HG03159 (cell line): ENCODE results near the gene ARID3B.
A peak's percentile ranks its signal among the peaks of the same experiment; 100 is the strongest.
"Not testable (repeated sequence)": the region's sequence is repeated elsewhere in the genome, so short reads cannot be mapped to it uniquely, and the experiment has no call there.

ENCODE experiments used
- ATAC-seq: cut with Tn5 transposase; IDR thresholded peaks from one replicate; pipeline ENCODE4 v1.9.1; 2021; ENCODE audit warnings: mild to moderate bottlenecking, moderate library complexity; ENCODE audit not compliant: unreplicated experiment

Gene ARID3B

DNA sequence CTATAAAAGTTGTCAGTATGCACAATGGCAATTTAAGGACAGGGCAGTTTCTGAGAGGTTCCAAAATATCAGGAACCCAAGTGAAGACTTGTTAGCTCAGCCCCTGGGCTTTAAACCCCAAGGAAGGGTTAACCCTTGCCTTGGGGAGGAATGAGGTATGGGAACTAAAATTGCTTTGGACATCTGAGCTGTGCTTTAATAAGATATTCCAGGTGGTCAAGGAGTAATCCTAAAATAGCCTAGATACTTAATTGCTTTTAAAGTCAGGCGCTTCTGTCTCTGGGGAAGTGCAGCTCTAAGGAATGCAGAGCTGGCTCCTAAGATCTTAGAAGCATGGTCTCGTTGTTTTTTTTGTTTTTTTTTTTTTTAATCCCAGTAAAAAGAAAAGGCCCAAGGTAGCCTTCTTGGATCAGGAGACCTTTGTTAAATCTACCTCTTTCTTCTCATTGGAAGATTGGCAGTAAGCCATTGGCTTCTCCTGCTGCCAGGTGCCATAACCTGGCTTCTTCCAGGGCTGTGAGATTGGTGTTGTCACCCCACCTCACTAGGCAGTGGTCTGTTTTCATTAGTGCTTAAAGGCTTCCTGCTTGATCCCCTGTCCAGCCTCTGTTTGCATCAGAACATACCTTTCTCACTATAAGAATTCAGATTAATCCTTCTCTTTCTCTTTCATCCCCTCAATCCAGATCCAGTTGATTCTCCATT, 24.5 kb downstream of the ARID3B start:
- no peak for ATAC-seq

DNA sequence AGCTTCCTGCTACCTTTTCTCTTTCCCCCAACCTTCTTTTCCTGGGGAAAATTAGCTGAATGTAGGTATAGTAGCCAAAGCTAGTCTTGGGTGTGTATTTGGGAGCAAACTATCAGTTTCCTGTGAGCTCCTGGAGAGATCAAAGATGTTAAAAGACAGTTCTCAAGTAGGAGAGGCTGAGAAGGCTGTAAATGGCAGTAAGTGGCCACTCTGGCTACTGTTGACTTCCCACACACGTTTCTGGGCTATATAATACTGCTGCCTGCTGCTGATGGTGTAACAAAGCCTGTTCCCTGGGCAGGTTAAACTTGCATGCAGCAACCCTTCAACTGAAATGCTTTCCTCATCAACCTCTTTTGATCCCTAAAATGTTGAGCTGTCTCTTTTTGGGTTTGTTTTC, 27.6 kb downstream of the ARID3B start:
- no peak for ATAC-seq

DNA sequence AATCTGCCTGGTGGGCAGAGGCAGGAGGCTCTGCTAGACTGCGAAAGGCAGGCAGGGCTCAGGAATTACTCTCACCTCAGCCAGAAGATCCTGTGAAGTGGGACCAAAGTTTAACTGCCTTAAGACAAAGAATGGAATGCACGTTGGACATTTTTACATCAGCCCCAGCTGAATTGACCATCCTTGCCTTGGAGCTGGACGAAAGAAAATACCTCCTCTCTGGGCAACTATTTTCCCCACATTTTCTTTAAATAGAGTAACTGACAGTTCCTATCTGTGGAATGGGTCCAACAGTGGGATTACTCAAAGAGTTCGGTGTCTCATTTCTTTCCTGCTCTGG, 28.7 kb downstream of the ARID3B start:
- ATAC-seq = no peak

DNA sequence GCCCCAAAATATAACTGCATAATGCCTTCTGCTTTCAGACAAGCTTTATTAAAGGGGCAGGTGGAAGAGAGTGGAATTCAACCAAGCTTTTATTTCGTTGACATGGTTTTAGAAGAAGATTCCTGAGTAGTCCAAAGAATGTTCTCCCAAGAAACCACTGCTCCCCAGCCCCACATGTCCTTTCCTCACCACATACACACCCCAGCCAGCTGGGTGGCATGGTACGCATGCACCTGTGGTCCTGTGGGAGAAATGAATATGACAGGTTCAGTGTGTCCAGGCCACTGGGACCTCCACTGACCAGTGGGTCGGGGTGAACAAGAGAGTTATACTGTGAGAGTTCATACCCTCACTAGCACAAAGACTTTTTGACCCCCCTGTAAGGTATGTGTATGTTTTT, 30.2 kb downstream of the ARID3B start:
- no peak for ATAC-seq

DNA sequence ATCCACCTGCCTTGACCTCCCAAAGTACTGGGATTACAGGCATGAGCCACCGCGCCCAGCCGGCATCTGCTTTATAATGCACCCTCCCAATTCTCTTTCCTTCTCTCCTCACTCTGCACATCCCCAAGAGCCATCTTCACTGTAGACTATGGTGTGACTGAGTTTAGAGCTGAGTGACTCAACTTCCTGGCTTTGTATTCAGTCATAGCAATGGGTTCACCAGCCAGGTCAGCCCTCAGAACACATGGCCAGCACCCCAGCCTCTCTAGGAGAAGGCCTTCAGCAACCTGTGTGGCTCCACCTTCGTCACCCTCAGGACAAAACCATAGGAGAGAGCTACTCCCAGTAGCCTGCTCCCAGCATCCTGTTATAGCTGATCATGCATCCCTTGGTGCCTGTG, 33.0 kb downstream of the ARID3B start:
- no peak for ATAC-seq

DNA sequence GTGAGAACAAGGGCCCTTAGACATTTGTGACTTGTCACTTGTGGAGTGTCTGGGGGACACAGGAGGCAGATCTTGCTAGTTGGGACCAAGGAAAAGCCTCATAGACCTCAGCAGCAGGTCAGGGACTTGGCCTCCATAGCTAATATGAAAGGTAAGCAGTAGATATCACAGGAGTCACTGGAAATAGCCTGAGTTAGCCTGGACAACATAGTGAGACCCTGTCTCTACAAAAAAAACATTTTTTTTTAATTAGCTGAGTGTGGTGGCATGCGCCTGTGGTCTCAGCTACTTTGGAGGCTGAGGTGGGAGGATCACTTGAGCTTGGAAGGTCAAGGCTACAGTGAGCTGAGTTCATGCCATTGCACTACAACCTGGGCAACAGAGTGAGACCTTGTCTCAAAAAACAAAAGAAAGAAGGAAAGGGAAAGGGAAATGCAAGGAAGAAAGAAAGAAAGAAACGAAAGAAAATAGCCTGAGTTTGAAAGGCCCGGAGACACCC, 37.5 kb downstream of the ARID3B start:
- no peak for ATAC-seq

DNA sequence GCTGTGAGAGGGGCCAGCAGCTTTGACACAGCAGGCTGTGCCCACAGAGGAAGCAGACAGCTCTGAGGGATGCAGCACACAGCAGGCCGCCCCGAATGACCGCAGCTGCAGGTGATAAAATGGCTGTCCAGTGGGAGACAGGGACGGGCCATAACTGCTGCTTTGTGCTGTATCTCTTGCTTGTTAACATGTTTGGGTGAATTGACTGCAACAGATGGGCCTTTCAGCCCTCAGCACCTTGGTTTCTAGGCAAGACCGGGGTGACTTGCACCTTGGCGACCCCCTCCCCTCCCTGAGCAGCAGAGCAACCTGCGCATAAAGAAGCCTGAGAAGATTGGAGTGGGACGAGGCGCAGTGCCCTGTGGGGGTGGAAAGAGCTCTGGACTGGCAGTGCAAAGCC, 38.0 kb downstream of the ARID3B start:
- no peak for ATAC-seq

DNA sequence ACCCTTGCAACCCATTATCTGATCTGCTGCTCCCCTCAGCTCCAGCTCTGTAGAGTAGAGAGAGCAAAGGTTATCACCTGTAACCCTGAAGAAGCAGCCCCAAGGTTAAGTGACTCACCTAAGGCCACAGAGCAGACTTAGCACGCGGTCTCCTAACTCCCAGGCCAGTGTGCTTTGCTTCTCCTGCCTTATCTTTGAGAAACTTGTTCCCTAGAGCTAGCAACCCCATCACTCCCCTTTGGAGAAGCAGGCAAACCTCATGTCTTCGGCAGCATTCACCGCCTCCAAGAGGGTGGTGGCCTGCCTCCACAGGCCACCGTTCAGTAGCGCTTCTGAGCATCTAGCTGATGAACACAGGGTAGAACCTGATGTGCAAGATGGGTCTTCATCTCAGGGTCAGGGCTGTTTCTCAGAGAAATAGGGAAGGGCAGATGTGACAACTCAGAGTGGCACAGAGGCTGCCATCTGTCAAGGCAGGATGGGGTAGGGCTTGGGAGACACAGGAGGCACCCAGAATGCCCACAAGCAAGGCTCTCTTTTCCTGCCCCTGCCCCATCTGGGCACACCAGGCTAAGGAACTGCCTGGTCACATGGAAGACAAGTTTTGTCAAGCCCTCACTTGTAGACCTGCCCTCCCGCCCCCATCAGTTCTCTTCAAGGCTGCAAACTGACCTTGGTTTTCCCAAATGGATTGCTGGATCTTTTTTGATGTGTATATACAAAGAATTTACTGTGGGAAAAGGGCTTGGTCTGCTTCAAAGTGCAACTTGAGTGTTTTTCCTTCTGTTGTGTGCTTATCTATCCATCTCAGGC, 39.7 kb downstream of the ARID3B start:
- ATAC-seq = no peak

DNA sequence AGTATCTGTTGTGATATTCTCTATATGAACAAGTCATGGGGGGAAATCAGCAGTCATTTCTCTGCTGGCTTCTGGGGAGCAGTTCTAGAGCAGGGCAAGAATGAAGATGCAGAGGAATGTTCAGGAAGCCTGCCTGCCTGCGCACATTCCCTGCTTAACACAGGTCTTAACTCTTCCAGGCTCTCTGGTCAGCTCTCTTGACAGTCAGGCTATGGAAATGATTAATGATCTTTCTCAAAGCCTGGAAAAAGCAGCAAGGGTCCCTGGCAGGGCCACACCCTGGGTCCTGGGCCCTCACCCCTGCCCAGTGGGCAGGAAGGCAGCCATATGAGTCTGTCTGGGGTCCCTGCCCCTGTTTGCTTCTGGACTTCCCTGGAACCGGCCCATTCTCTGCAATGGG, 43.2 kb downstream of the ARID3B start:
- no peak for ATAC-seq

DNA sequence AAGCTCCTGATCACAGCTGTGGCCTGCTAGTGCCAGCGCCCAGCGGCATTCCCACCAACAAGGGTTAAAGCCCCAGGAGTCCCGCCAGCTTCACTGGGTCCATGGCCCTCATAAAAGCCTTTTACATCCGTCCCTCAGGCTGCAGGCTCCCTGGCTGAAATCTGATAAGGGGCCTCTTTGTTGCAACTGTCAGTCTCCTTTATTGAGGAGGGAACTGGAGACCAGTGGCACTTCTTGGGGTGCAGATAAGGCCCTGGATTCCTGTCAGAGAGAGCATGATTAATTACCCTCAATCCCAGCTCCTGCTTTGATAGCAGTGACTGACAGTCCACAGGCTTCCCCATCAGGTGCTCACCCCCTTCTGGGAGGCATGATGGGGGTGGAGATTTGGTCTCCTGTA, 43.8 kb downstream of the ARID3B start:
- no peak for ATAC-seq

DNA sequence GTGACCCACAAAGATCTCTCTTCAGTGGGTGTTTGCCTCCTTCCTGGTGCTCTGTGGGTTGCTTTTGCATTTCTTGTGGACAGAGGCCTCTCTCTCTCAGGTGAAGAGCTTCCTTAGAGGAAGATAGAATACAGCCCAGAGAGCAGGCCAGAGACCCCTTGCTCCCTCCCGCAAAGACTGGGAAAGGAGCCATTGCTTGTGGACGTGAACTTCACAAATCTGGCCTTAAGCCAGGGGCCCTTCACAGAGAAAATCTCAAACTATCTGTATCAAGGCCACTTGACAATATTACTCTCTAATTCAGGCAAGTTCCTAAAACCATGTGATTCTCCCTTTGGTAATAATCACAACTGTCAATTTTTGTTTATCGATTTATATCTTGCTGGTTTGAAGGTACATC, 44.2 kb downstream of the ARID3B start:
- ATAC-seq = no peak

DNA sequence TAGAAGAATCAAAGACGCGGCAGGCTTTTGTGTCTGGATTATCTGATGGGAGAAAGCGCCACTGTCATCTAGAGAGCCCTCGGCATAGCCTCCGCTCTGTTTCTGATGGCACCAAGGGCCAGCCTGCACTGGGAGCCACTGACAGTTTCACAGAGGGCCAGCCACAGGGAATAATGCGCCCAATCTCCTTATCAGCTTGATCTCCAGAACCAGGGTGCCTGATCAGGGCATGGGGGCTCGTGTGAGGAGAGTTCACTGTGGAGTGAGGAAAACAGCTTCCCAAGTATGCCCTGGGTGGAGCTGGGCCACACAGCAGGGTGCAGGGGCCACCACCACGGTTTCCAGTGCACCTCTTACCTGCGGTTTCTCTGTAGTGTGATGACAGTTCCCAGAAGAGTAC, 44.8 kb downstream of the ARID3B start:
- no peak for ATAC-seq

DNA sequence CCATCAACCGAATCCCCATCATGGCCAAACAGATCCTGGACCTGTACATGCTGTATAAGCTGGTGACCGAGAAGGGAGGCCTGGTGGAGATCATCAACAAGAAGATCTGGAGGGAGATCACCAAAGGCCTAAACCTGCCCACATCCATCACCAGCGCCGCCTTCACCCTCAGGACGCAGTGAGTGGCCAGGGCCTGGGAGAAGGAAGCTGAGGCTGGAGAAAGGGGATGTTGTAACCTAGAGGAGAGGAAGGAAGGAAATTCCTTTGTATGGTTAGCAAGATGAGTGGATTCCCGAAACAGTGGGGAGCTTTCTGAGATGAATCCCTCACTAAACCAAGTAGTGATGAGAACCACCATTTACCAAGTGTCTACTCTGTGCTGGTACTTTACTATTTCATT, 48.8 kb downstream of the ARID3B start:
- ATAC-seq = no peak

DNA sequence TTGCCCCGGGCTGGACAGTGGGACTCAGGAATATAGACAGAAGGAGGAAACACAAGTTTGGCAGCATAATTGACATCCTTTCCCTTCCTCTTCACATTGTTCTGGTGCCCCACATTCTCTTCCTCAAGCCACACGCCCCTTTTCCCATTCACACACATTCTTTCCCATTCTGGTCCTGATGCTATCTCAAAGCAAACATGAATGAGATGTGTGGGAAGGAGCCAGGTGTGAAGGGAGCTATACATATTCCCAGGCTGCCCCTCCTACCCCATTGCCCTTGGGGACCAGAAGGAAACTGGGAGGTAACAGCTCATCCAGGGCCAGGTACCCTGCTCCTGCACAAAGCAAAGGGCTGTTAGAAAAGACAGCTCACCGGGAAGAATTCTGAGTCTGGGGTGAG, 51.2 kb downstream of the ARID3B start:
- ATAC-seq = no peak

DNA sequence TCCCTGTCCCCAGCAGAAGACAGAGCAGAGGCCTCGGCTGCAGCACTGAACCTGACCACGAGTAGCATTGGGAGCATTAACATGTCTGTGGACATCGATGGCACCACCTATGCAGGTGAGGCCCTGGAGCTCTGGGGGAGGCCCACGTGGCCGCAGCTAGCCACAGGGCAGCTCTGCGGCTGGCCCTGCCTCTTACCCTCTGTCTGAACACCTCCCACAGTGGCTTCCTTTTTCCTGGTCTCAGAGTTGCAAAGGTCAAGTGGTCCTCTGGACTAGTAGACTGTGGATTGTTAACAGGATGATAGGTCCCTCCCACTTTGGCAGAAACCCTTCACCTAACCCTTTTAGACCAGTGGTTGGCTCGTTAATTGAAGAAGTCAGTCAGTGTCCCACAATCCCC, 52.1 kb downstream of the ARID3B start:
- ATAC-seq = no peak

DNA sequence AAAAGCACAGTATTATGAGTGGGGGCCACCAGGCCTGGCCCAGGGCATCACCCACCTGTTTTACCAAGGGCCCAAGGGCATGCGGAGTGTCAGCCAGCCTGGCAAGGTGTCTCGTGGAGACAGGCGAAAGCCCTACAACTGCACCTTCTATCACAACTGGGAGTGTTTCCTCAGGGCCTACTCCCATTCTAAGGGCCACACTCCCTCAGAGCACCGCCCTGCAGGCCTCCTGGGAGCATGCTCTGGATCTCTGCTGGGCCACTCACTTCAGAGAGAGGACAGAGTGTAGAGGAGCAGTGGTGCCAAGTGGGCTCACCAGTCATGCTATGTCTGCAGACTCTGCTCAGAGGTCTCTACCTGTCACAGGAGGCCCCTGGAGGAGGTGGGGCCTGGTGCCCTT, 53.4 kb downstream of the ARID3B start:
- no peak for ATAC-seq

DNA sequence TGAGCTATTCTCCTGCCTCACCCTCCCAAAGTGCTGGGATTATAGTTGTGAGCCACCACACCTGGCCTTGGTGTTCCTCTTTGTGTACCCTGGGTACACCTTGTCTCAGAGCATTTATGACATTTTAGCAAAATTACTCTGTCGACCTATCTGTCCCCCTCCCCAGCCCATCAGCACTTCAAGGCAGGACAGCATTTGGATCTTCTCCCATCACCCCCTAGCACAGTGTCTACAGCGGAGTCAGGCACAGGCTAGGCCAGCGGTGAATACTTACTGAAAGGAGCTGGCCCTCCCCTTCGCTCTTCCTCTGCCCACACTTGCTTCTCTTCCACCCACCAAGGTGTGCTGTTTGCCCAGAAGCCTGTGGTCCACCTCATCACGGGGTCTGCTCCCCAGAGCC, 54.3 kb downstream of the ARID3B start:
- ATAC-seq = no peak

DNA sequence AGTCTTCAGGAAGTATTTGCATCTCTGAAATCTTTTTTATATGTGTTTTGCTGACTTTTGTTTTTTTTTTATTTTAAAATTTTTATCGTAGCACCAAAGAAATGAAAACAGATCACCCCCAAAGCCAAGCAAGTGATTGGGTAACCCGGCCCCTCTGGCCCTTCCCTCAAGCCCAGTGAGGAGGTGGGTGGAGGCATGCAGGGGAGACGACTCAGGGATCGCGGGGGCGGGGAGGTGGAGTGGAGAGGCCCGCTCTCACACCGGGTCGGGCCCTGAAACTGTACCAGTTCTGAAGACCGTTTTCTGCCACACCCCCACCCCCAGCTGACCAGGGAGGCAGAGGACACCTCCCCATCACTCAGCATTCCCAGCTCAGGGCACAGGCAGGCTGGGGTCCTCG, 55.7 kb downstream of the ARID3B start:
- ATAC-seq = not testable (repeated sequence)

DNA sequence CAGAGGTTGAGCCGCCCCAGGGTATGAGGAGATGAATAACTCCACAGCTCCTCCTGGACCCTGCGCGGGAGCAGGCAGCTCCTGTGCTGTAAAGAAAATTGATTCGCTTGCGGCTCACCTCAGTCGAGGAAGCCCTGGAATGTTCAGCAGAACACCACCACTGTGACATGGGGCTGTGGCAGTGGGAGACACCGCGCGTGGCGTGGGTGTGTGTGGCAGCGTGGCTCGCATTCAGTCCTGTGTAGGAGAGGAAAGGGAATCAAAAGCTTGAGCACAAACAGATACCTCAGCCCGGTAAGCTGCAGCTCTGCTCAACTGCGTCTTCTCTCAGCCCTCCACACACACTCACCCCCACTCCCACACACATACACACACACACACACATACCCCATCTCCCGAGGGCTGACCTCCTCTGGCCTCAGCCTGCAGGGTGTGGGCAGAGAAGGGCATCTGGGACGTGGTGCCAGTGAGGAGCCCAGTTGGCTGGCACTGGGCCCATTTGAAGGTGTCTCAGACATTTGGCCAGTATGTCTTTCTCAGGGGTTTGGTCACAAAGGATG, 56.2 kb downstream of the ARID3B start:
- ATAC-seq = not testable (repeated sequence)

DNA sequence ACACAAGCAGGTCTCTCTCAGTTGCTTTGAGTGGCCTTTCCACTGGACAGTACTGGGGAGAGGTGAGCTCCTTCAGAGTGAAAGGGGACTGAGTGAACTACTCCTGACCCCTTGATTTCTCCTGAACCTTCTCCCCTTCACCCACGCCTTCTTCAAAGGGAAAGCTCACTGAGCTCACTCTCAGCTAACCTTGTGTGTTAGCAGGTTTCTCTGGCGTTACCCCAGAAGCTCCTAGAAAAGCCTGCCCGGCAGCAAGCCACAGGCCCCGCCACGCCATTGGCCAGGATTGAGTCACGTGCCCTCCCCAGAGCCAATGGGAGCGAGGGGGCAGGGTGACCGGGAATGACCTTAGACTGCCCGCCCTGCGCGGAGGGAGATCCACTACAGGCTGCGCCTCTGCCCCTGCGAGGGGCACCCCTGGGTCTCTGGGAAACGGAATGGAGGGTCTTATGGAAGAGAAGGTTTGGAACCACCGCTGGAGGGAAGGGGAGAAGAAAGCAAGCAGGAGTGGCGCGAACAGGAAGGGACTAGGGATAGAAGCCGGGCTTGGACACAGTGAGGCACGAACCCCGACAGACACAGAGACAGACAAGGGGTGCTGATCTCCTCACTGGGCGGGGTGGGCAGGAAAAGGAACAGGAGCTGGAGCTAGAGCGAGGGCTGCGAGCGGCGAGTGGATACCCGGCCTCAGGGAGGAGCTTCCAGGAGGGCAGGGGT, 57.3 kb downstream of the ARID3B start:
- ATAC-seq = peak; percentile 83

DNA sequence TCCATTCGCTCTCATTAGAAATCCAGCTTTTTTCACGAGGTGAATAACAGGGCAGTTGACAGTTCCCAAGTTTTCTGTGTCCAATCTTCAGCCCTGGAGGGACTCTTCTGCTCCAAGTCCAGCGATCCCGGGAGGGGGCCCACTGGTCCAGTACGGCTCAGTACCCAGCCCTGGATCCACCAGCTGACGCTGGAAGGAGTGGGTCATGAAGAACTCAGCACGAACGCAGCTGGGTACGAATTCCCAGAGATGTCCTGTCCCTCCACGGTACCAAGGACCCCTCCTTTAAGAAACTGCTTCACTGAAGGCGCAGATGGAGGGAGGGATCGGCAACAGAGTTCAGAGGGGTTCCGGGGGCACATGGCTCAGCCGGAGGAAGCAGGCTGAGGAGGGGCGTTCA, 58.1 kb downstream of the ARID3B start:
- ATAC-seq = no peak
